ENCODE measurements around the gene KCNT1.

KCNT1 gene

DNA sequence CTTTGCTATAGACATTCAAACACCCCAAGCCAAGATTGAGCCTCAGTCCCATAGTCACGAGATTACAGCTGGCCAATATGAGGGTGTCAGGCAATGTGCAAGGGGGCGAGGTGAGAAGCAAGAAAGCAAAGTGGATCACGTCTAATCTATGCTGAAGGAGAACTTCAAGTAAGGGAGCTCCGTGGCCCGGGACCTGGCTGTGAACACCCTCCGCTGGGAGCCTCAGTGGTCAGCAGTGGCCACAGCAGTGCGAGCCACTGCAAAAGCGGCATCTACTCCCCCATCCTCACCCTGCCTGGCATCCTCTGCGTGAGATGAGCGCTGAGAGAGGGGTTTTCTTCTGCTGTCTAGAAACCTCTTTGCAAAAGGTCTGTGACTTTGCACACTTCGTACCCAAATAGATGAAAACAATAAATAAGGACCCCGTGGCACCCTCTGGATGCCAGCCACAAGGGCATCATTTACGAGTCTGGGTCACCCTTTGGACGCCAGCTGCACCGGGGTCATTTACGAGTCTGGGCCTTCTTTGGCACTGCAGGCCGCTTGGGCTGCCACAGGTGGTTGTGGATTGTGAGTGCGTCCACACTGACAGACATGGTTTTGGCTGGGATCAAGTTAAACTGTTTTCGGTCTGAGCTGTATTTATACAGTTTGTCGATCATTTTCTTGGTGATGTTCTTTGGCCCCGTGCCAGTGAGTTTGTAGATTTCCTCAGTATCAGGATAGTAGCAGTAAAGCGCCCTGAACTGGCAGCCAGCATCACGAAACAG, 109.0 kb downstream of the KCNT1 start:
- TF ChIP-seq, protein P1, sequence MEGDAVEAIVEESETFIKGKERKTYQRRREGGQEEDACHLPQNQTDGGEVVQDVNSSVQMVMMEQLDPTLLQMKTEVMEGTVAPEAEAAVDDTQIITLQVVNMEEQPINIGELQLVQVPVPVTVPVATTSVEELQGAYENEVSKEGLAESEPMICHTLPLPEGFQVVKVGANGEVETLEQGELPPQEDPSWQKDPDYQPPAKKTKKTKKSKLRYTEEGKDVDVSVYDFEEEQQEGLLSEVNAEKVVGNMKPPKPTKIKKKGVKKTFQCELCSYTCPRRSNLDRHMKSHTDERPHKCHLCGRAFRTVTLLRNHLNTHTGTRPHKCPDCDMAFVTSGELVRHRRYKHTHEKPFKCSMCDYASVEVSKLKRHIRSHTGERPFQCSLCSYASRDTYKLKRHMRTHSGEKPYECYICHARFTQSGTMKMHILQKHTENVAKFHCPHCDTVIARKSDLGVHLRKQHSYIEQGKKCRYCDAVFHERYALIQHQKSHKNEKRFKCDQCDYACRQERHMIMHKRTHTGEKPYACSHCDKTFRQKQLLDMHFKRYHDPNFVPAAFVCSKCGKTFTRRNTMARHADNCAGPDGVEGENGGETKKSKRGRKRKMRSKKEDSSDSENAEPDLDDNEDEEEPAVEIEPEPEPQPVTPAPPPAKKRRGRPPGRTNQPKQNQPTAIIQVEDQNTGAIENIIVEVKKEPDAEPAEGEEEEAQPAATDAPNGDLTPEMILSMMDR (IDR thresholded peaks at IDR 0.05; ENCODE audit: low read length, missing control alignments) = no peak
- no peak for DNase-seq (ENCODE audit: low read depth)
- no peak overlapping the region for H3K4me3 ChIP-seq (replicated peaks; ENCODE audit: low read depth, low read length)

DNA sequence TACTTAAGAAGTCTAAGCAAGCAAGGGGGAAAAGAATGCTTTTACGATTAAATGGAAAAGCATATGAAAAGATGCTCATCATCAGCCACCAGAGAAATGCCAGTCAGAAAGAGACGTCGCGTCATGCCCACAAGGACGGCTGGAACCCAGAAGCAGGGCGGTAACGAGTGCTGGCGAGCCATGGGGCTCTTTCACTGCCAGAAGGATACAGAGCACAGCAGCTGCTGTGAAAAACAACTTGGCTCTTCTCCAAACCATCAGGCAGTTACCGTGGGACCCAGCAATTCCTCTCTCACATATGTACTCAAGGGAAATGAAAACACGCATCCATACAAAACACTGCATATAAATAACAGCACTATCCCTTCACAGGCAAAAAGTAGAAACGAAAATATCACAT, 109.8 kb downstream of the KCNT1 start:
- TF ChIP-seq, protein P1 (IDR thresholded peaks at IDR 0.05; ENCODE audit: low read length, missing control alignments) = no peak

DNA sequence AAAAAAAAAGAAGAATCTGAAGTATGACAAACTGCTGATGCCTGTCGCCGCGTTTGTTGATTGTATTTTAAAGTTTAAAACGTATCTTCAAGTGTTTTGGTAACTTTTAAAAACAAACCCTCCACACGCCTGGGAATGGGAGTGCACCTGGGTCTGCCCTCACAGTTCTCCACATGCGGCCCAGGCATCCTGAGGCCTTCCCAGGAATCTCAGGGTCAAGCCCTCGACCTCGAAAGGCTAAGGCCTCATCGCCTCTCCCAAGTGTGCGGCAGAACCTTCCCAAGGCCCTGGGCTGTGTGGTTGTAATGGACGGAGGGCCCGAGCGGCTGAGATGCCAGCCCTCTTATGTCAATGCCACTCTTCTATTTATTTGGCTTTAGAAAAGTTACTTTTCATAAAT, 111.0 kb downstream of the KCNT1 start:
- no peak for DNase-seq (ENCODE audit: low read depth)
- TF ChIP-seq, protein P1 (IDR thresholded peaks at IDR 0.05; ENCODE audit: low read length, missing control alignments) = no peak
- H3K4me3 ChIP-seq (replicated peaks; ENCODE audit: low read depth, low read length) = no peak overlapping the region

More for the DNA sequence above, 109.8 kb downstream of the KCNT1 start:
- H3K4me3 ChIP-seq (replicated peaks; ENCODE audit: low read depth, low read length) = no peak overlapping the region
- DNase-seq (ENCODE audit: low read depth) = no peak

DNA sequence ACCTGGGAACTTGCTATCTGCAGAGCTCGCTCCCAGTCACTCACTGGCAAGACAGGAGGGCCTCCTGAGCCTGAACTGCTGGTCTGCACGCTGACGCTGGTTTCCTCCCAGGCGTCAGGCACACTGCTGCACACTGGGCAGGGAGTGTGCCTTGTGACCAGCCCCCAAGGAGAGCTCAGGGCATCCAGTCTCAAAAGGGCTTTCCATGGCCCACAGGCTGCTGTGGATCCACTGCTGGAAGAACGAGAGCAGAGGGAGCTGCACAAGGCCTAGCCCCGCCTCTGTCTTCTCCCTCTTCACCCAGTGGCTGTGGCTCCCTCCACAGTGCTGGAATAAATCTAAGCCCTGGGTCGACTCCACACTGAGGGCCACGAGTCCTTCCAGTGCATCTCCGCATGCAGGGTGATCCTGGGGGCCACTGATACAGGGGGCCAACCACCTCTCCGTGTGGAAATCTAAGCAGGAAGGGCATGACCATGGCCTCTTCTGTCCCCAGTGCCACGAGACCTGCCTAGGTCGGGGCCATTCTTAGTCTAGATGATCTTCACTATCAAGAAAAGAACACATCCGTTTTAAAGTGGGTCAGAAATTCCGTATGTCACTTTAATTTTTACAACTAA, 111.8 kb downstream of the KCNT1 start:
- H3K4me3 ChIP-seq (replicated peaks; ENCODE audit: low read depth, low read length) = no peak overlapping the region
- TF ChIP-seq, protein P1 (IDR thresholded peaks at IDR 0.05; ENCODE audit: low read length, missing control alignments) = no peak
- DNase-seq (ENCODE audit: low read depth) = no peak

DNA sequence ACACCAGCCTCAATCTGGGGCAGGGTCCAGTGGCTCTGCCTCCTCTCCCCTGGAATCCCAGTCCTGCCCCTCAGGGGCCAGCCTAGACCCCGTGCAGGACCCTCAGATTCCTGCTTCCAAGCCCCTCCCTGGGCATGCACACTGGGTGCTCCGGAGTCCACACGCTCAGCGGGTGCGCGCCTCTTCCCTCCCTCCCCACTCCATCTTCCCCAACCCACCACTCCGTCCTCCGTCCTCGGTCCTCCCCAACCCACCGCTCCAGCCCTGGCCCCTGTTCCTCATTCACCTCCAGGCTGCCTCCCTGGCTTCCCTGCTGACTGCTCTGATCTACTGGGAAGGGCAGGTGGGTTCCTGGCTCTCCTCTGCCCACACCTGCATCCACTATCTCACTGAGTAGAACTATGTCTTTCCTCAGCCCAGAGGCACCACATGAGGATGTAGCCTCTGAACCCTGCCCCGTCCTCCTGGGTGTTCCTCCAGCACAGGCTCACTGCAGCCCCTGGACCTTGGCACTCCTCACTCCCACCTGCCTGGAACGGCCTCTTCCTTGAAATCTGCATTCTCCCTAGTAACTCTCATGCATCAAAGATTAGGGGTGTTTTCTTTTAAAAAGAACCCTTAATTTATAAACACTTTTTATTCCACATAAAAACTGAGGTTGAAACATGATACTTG, 112.6 kb downstream of the KCNT1 start:
- TF ChIP-seq, protein P1 (IDR thresholded peaks at IDR 0.05; ENCODE audit: low read length, missing control alignments) = no peak
- no peak overlapping the region for H3K4me3 ChIP-seq (replicated peaks; ENCODE audit: low read depth, low read length)
- DNase-seq (ENCODE audit: low read depth) = no peak

DNA sequence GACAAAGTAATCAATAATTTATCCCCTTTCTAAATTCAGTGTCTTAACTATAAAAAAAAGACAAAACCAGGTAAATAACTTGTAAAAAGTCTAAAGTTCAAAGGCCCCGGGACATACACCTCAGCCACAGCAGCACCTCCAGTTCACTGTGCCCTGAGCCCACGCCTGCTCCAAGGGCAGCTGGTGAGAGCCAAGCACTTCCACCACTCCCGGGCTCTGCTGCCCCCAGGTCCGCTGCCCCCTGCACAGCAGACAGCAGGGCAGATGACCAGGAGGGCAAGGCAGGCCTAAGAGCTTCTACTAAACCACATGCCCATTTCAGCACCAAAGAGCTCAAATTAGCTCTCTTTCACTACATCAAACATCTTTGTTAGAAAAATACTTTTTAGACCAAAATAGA, 113.4 kb downstream of the KCNT1 start:
- DNase-seq (ENCODE audit: low read depth) = no peak
- H3K4me3 ChIP-seq (replicated peaks; ENCODE audit: low read depth, low read length) = no peak overlapping the region

More for the DNA sequence above, 113.4 kb downstream of the KCNT1 start:
- TF ChIP-seq, protein P1 (IDR thresholded peaks at IDR 0.05; ENCODE audit: low read length, missing control alignments) = no peak
